HG02885 (cell line): ENCODE data around the gene PCSK5.

ENCODE experiments used
- ATAC-seq: cut with Tn5 transposase; IDR thresholded peaks from one replicate; pipeline ENCODE4 v1.9.1; 2021; ENCODE audit warnings: mild to moderate bottlenecking; ENCODE audit not compliant: unreplicated experiment, poor library complexity

PCSK5 gene

GRCh38 chr9:76162086-76162730 is 271.7 kb downstream of the PCSK5 start:
- no peak for ATAC-seq

- ATAC-seq = no peak
These were observed 272.5 kb downstream of the PCSK5 start for GRCh38 chr9:76162751-76163500.

- no peak for ATAC-seq
These were observed 276.1 kb downstream of the PCSK5 start for GRCh38 chr9:76166526-76166925.

GRCh38 chr9:76176171-76176570 is 285.7 kb downstream of the PCSK5 start:
- no peak for ATAC-seq

GRCh38 chr9:76177931-76178330 is 287.5 kb downstream of the PCSK5 start:
- no peak for ATAC-seq

GRCh38 chr9:76180541-76180940 is 290.1 kb downstream of the PCSK5 start:
- no peak for ATAC-seq

GRCh38 chr9:76181020-76181641 is 290.7 kb downstream of the PCSK5 start:
- no peak for ATAC-seq

- no peak for ATAC-seq
These were observed 291.3 kb downstream of the PCSK5 start for GRCh38 chr9:76181781-76182180.

- ATAC-seq = no peak
These were observed 295.0 kb downstream of the PCSK5 start for GRCh38 chr9:76185432-76185831.

- no peak for ATAC-seq
These were observed 297.8 kb downstream of the PCSK5 start for GRCh38 chr9:76188286-76188685.

GRCh38 chr9:76188905-76189304 is 298.4 kb downstream of the PCSK5 start:
- no peak for ATAC-seq

GRCh38 chr9:76191493-76191892 is 301.0 kb downstream of the PCSK5 start:
- ATAC-seq = no peak

- ATAC-seq = no peak
These were observed 301.5 kb downstream of the PCSK5 start for GRCh38 chr9:76192013-76192412.

- ATAC-seq = no peak
These were observed 304.4 kb downstream of the PCSK5 start for GRCh38 chr9:76194896-76195295.

- ATAC-seq = no peak
These were observed 307.9 kb downstream of the PCSK5 start for GRCh38 chr9:76198336-76198735.

- ATAC-seq = no peak
These were observed 309.8 kb downstream of the PCSK5 start for GRCh38 chr9:76200315-76200714.

- no peak for ATAC-seq
These were observed 310.3 kb downstream of the PCSK5 start for GRCh38 chr9:76200745-76201144.

GRCh38 chr9:76203373-76203772 is 312.9 kb downstream of the PCSK5 start:
- ATAC-seq = no peak

GRCh38 chr9:76206821-76207220 is 316.3 kb downstream of the PCSK5 start:
- ATAC-seq = no peak

- ATAC-seq = no peak
These were observed 323.3 kb downstream of the PCSK5 start for GRCh38 chr9:76213751-76214150.

GRCh38 chr9:76215066-76215465 is 324.6 kb downstream of the PCSK5 start:
- no peak for ATAC-seq
